Peyer's patch (tissue), 4 donors: ENCODE data around the gene GPX6.

Experiments used
- CTCF ChIP-seq, 6 experiments: fragments of 450-650 bp in 4 of 6; fragments of 200-600 bp in 2 of 6; sonication (generic) in 1 of 6; IDR thresholded peaks; one replicate each; pipeline ENCODE4 v1.5.1; 2017 to 2019; ENCODE audit warnings: antibody characterized with exemption in 6 of 6, mild to moderate bottlenecking in 3 of 6, moderate library complexity in 1 of 6
- POLR2A ChIP-seq, 2 donors: fragments of 450-650 bp; IDR thresholded peaks; one replicate each; pipeline ENCODE4 v1.5.1; 2017; ENCODE audit warnings: antibody characterized with exemption in 2 of 2, mild to moderate bottlenecking in 2 of 2, moderate library complexity in 2 of 2

- TF ChIP-seq CTCF (IDR thresholded peaks at IDR 0.05) (no peak), POLR2A (IDR thresholded peaks at IDR 0.05) (no peak)
Measured at GRCh38 chr6:28489366-28490204, 26.0 kb downstream of the GPX6 start.
